A549 (cell line): ENCODE data around the gene GRIN3A.

Experiments
- CEBPB ChIP-seq, 2 experiments: fragments of >200 bp in 1 of 2; sonication (Bioruptor Twin) in 1 of 2; formaldehyde crosslinking in 1 of 2; IDR thresholded peaks; 2 replicates each; pipeline ENCODE4 v1.6.1; 2012 to 2016
- CHD2 ChIP-seq: fragments of 150-350 bp; IDR thresholded peaks from 2 replicates; pipeline ENCODE4 v1.6.1; 2014; ENCODE audit warnings: low read length; ENCODE audit not compliant: partially characterized antibody
- CHD4 ChIP-seq: fragments of 200-600 bp; sonication (generic); IDR thresholded peaks from 2 replicates; pipeline ENCODE4 v1.6.1; 2016; ENCODE audit warnings: antibody characterized with exemption, mild to moderate bottlenecking, borderline replicate concordance
- CTCF ChIP-seq: fragments of >200 bp; sonication (Bioruptor Twin); formaldehyde crosslinking; IDR thresholded peaks from 3 replicates; pipeline ENCODE4 v1.5.1; 2016
- EP300 ChIP-seq, 2 experiments: fragments of >200 bp; sonication (Bioruptor Twin); formaldehyde crosslinking; IDR thresholded peaks; 2 replicates in 1 of 2; 3 replicates in 1 of 2; pipeline ENCODE4 v1.6.1; 2016 to 2017
- JUN ChIP-seq, 2 experiments: fragments of >200 bp; sonication (Bioruptor Twin); formaldehyde crosslinking; IDR thresholded peaks; 2 replicates in 1 of 2; 3 replicates in 1 of 2; pipeline ENCODE4 v1.6.1; 2016 to 2017
- MAX ChIP-seq: IDR thresholded peaks from 2 replicates; pipeline ENCODE4 v1.6.1; 2012
- MYC ChIP-seq: IDR thresholded peaks from 2 replicates; pipeline ENCODE4 v1.6.1; 2012; ENCODE audit warnings: mild to moderate bottlenecking, inconsistent platforms, low read length, improper control_type of control experiment, borderline replicate concordance
- POLR2A ChIP-seq: IDR thresholded peaks from 2 replicates; pipeline ENCODE4 v1.6.1; 2012; ENCODE audit warnings: mild to moderate bottlenecking, low read length
- RARB ChIP-seq: fragments of 250-450 bp; sonication (Bioruptor Pico); IDR thresholded peaks from 2 replicates; pipeline ENCODE4 v1.8.0; 2021; ENCODE audit warnings: mild to moderate bottlenecking, moderate library complexity
- RCOR1 ChIP-seq: fragments of 150-350 bp; IDR thresholded peaks from 2 replicates; pipeline ENCODE4 v1.6.1; 2014; ENCODE audit warnings: antibody characterized with exemption, low read length, low read depth
- ZFP36 ChIP-seq: fragments of 450-650 bp; IDR thresholded peaks from 2 replicates; pipeline ENCODE4 v1.6.1; 2014; ENCODE audit warnings: borderline replicate concordance; ENCODE audit not compliant: partially characterized antibody

- no peak for TF ChIP-seq EP300 (IDR thresholded peaks at IDR 0.05)
- no peak for TF ChIP-seq CTCF
- TF ChIP-seq POLR2A: no peak
- TF ChIP-seq CEBPB (IDR thresholded peaks at IDR 0.05): no peak
- no peak for TF ChIP-seq CHD2
- TF ChIP-seq JUN (IDR thresholded peaks at IDR 0.05): no peak
- no peak for TF ChIP-seq ZFP36
- TF ChIP-seq MAX: no peak
- TF ChIP-seq RARB (CRISPR knock-in tag): no peak
- TF ChIP-seq CHD4: no peak
- no peak for TF ChIP-seq RCOR1
- no peak for TF ChIP-seq MYC
These were observed 202.1 kb downstream of the GRIN3A start for GRCh38 chr9:101536351-101536750.
